Sigmoid colon (tissue), 7 donors: ENCODE data around the gene SPNS2. TPM values are rescaled to one million over a fixed set of nuclear protein-coding genes. Genes with fewer than 3 reads are reported as not detected.

ENCODE experiments used
- DNase-seq: peaks from one replicate; pipeline ENCODE4 v3.0.0-alpha.2; 2019
- H3K27ac ChIP-seq, 4 donors: fragments of 200-600 bp; sonication (generic); one replicate each; pipeline ENCODE4 v1.5.1; 2016 to 2019; ENCODE audit warnings: mild to moderate bottlenecking in 1 of 4
- H3K27me3 ChIP-seq, 3 donors: fragments of 200-600 bp; sonication (generic); one replicate each; pipeline ENCODE4 v1.5.1; 2019; ENCODE audit warnings: mild to moderate bottlenecking in 1 of 3
- H3K36me3 ChIP-seq, 4 donors: fragments of 200-600 bp; sonication (generic); one replicate each; pipeline ENCODE4 v1.5.1; 2016 to 2019
- H3K4me1 ChIP-seq, 4 donors: fragments of 200-600 bp; sonication (generic); one replicate each; pipeline ENCODE4 v1.5.1; 2017 to 2019
- H3K4me3 ChIP-seq, 4 donors: fragments of 200-600 bp; sonication (generic); one replicate each; pipeline ENCODE4 v1.5.1; 2017 to 2019; ENCODE audit warnings: mild to moderate bottlenecking in 2 of 4, moderate library complexity in 1 of 4
- H3K9me3 ChIP-seq, 4 donors: fragments of 200-600 bp in 3 of 4; sonication (generic) in 3 of 4; one replicate each; pipeline versions ENCODE4 v1.5.1 to v1.6.1; 2013 to 2019
- CTCF ChIP-seq, 4 experiments: fragments of 450-650 bp in 3 of 4; fragments of 200-600 bp in 1 of 4; IDR thresholded peaks; one replicate each; pipeline ENCODE4 v1.5.1; 2016 to 2019; ENCODE audit warnings: antibody characterized with exemption in 4 of 4, mild to moderate bottlenecking in 3 of 4, moderate library complexity in 2 of 4
- EP300 ChIP-seq, 4 donors: sonication (generic); formaldehyde crosslinking; IDR thresholded peaks; one replicate each; pipeline ENCODE4 v1.6.1; 2017; ENCODE audit warnings: antibody characterized with exemption in 4 of 4
- POLR2A ChIP-seq, 2 donors: fragments of 450-650 bp; IDR thresholded peaks; one replicate each; pipeline ENCODE4 v1.6.1; 2016; ENCODE audit warnings: antibody characterized with exemption in 2 of 2, mild to moderate bottlenecking in 2 of 2, moderate library complexity in 2 of 2
- POLR2AphosphoS5 ChIP-seq, 4 donors: sonication (generic); formaldehyde crosslinking; IDR thresholded peaks; one replicate each; pipeline ENCODE4 v1.6.1; 2017; ENCODE audit warnings: antibody characterized with exemption in 4 of 4
- WGBS, 2 donors: extraction: QIAGEN DNeasy Blood & Tissue Kit; methylation state at CpG; one replicate each; pipeline ENCODE4 v1.1.7; 2013; 5-methylcytosine and 5-hydroxymethylcytosine counted together
- intact Hi-C: fragments of 100-400 bp; cut with DNase I; formaldehyde crosslinking; loops from one replicate; pipeline ENCODE4 v1.15.1; 2023
- polyA plus RNA-seq, 3 donors: library from polyadenylated mRNA; stranded (reverse); fragments of 200-250 nt; gene quantifications; one replicate each; pipeline ENCODE4 v1.2.3, GENCODE V29; 2013
- total RNA-seq, 4 donors: library from RNA; depleted of rRNA; stranded (reverse); fragments of >200 nt; gene quantifications; one replicate each; pipeline ENCODE4 v1.1.0, GENCODE V29; 2016
- donor health status: healthy with polysubstance abuse.
- donor health status: Bipolar disorder and iron deficiency.
- donor health status: healthy.

Gene SPNS2
- total and polyA plus RNA-seq, 7 donors, result 5.3 to 40.5 (median 9.8) TPM

DNA sequence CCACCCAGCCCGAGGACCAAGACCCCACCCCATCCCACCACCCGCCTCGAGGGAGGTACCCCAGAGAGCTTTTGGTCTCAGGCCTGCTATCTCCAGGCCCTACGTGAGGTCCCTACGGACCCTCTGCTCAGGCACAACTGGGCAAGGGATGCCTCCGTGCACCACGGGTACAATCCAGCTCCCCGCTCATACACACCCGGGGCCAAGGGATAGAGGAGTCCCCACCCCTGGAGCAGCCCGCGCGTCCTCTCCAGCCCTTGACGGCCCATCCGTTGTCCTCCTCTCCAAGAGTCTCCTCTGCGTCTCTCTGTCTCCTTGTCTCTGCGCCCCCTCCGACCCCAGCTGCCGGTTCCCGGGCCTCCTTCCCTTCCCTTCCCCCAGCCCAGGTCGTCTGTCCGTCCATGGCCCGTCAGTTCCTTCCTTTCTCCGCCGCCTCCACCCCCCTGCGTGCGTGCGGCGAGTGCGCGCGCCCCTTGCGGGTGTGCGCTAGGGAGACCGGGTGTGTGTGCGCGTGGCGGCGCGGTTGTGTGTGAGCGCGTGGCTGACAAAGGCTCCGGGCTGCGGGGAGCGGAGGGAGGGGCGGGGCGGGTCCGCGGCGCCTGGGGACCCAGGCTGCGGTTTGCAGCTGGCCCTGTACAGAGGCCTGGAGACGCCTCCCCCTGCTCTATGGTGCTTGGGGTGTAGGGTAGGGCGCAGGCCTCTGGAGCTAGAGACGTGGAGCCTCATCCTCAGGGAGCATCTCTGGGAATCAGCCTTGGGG, 930 bp downstream of the SPNS2 start:
- no peaks in the 10 kb centered on the region for H3K9me3 ChIP-seq
- 1% methylated on average over 53 of the region's 53 CpGs for WGBS, 2 donors
- no peak for DNase-seq
- peak overlapping the region; percentile 12 to 47 (median 40) for H3K4me3 ChIP-seq
- no peaks in the 10 kb centered on the region for H3K36me3 ChIP-seq
- TF ChIP-seq POLR2AphosphoS5 (IDR thresholded peaks at IDR 0.05) (peak in 2 of 4 donors; percentile 11 to 15), EP300 (IDR thresholded peaks at IDR 0.05) (no peak)
- H3K27ac ChIP-seq, result peak overlapping the region; percentile 0 to 59 (median 41)
- intact Hi-C loops, result no loop called here
- peaks cover 0 to 22% (median 21%) of the 10 kb centered on the region in 4 donors for H3K4me1 ChIP-seq
- H3K27me3 ChIP-seq, result peaks cover 16 to 55% (median 45%) of the 10 kb centered on the region in 3 donors

GRCh38 chr17:4500191-4500571, 1.5 kb downstream of the SPNS2 start:
- 9 to 14% methylated on average over 7 of the region's 7 CpGs for WGBS, 2 donors
- peak overlapping the region in 2 of 4 donors; percentile 45 to 59 for H3K27ac ChIP-seq
- peaks cover 0 to 22% (median 21%) of the 10 kb centered on the region in 4 donors for H3K4me1 ChIP-seq
- DNase-seq, result no peak
- H3K36me3 ChIP-seq, result no peaks in the 10 kb centered on the region
- peaks cover 16 to 60% (median 47%) of the 10 kb centered on the region in 3 donors for H3K27me3 ChIP-seq
- intact Hi-C loops, result no loop called here
- TF ChIP-seq CTCF (IDR thresholded peaks at IDR 0.05) (no peak), POLR2A (IDR thresholded peaks at IDR 0.05) (no peak), POLR2AphosphoS5 (IDR thresholded peaks at IDR 0.05) (no peak), EP300 (IDR thresholded peaks at IDR 0.05) (no peak)
- no peaks in the 10 kb centered on the region for H3K9me3 ChIP-seq
- H3K4me3 ChIP-seq, result peak overlapping the region; percentile 12 to 47 (median 40)

GRCh38 chr17:4501295-4501949, 2.7 kb downstream of the SPNS2 start:
- H3K27me3 ChIP-seq, result peaks cover 16 to 73% (median 47%) of the 10 kb centered on the region in 3 donors
- DNase-seq, result no peak
- no peaks in the 10 kb centered on the region for H3K36me3 ChIP-seq
- H3K4me1 ChIP-seq, result peaks cover 0 to 24% (median 22%) of the 10 kb centered on the region in 4 donors
- intact Hi-C loops, result no loop called here
- TF ChIP-seq POLR2A (IDR thresholded peaks at IDR 0.05) (no peak), POLR2AphosphoS5 (IDR thresholded peaks at IDR 0.05) (no peak), CTCF (IDR thresholded peaks at IDR 0.05) (no peak), EP300 (IDR thresholded peaks at IDR 0.05) (no peak)
- WGBS, 2 donors, result 22 to 26% methylated on average over 3 of the region's 3 CpGs
- H3K9me3 ChIP-seq, result no peaks in the 10 kb centered on the region
- H3K4me3 ChIP-seq, result no peak overlapping the region
- H3K27ac ChIP-seq, result no peak overlapping the region

DNA sequence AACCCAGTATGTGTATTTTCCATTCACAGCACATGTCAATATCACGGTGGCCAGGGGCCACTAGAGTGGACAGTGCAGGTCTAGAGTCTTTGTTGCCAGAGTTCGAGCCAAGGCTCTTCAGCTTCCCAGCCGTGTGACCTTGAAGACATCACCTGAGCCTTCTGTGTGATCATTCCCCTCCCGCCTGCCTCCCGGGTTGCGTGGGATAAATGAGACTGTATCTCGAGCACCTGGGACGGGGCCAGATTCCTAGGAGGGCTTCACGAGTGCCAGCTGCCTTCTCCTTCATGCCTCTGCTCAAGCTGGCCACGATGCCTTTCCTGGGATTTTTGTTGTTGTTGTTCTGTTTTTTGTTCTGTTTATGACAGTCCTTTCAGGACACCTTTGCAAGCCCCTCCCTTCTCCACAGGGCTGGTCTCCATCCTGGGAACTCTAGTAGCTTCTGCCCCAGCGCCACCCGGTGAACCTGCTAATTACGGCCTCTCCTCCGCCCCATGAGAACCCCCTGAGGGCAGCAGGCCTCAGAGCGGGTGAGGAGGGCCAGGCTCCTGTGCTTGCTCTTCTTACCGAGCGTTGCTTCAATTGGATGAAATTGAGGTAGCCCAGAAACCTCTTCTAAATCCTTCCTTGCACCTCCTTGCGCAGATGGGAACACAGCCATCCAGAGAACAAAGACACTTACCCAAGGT, 3.9 kb downstream of the SPNS2 start:
- Histone ChIP-seq H3K36me3 (no peaks in the 10 kb centered on the region), H3K9me3 (no peaks in the 10 kb centered on the region), H3K27ac (no peak overlapping the region), H3K27me3 (peaks cover 16 to 83% (median 47%) of the 10 kb centered on the region in 3 donors), H3K4me1 (peaks cover 0 to 26% (median 22%) of the 10 kb centered on the region in 4 donors), H3K4me3 (no peak overlapping the region)
- intact Hi-C loops, result no loop called here
- no peak for TF ChIP-seq EP300 (IDR thresholded peaks at IDR 0.05)
- TF ChIP-seq POLR2AphosphoS5 (IDR thresholded peaks at IDR 0.05), result no peak
- no peak for DNase-seq
- 75 to 84% methylated on average over 18 of the region's 18 CpGs for WGBS, 2 donors

- no peak for DNase-seq
- TF ChIP-seq EP300 (IDR thresholded peaks at IDR 0.05) (no peak), POLR2AphosphoS5 (IDR thresholded peaks at IDR 0.05) (no peak), CTCF (IDR thresholded peaks at IDR 0.05) (no peak), POLR2A (IDR thresholded peaks at IDR 0.05) (no peak)
- Histone ChIP-seq H3K27me3 (peaks cover 16 to 83% (median 47%) of the 10 kb centered on the region in 3 donors), H3K4me1 (peaks cover 0 to 21% (median 16%) of the 10 kb centered on the region in 4 donors), H3K9me3 (no peaks in the 10 kb centered on the region), H3K36me3 (no peaks in the 10 kb centered on the region), H3K4me3 (no peak overlapping the region), H3K27ac (peak overlapping the region in 2 of 4 donors; percentile 12 to 21)
- WGBS, 2 donors, result 77 to 91% methylated on average over 4 of the region's 4 CpGs
- intact Hi-C loops, result no loop called here
These were observed 4.8 kb downstream of the SPNS2 start for GRCh38 chr17:4503283-4504025.
